IMR-90 (cell line): Measurements from ENCODE around the gene PSMD14. TPM values are rescaled to one million over a fixed set of nuclear protein-coding genes. Genes with fewer than 3 reads are reported as not detected.

Source experiments
- ATAC-seq: fragments of 200-7000 bp; cut with Tn5 transposase; 2 replicates; pipeline ENCODE4 v1.9.1; 2020; ENCODE audit warnings: low read depth, mild to moderate bottlenecking, moderate library complexity
- BruUV-seq: library from RNA; stranded (reverse); fragments of 400-500 nt; replicated peaks from 2 replicates; lab custom pipeline; 2021; lab: Mats Ljungman, UMichigan
- CTCF ChIA-PET: fragments of 300-600 bp; formaldehyde crosslinking; extraction: SDS; loops from one replicate; lab custom pipeline; 2021; ENCODE audit warnings: antibody characterized with exemption; lab: Yijun Ruan, JAX
- POLR2A ChIA-PET: fragments of 300-600 bp; sonication (Branson Sonifier 250); formaldehyde crosslinking; loops from one replicate; lab custom pipeline; 2022; ENCODE audit warnings: antibody characterized with exemption; ENCODE audit not compliant: unreplicated experiment; lab: Charles Lee
- DNase-seq: peaks from one replicate; pipeline ENCODE4 v3.0.0; 2013
- H2AFZ ChIP-seq: replicated peaks from 2 replicates; pipeline ENCODE3; 2013; ENCODE audit warnings: low read length, mild to moderate bottlenecking; ENCODE audit not compliant: poor library complexity
- H2AK5ac ChIP-seq: 2 replicates; pipeline ENCODE4 v1.6.1; 2013; ENCODE audit warnings: low read depth, low read length, inconsistent platforms
- H2AK9ac ChIP-seq: replicated peaks from 2 replicates; pipeline ENCODE3; 2013; ENCODE audit warnings: mild to moderate bottlenecking, low read depth, low read length, moderate library complexity; ENCODE audit not compliant: poor library complexity
- H2BK120ac ChIP-seq: 2 replicates; pipeline ENCODE4 v1.6.1; 2013; ENCODE audit warnings: low read depth, low read length, inconsistent platforms
- H2BK15ac ChIP-seq: 3 replicates; pipeline ENCODE4 v1.6.1; 2013; ENCODE audit warnings: low read depth, low read length, inconsistent platforms
- H2BK20ac ChIP-seq: 2 replicates; pipeline ENCODE4 v1.6.1; 2013; ENCODE audit warnings: low read depth, mild to moderate bottlenecking, inconsistent platforms, low read length, moderate library complexity
- H2BK5ac ChIP-seq: 2 replicates; pipeline ENCODE4 v1.6.1; 2013; ENCODE audit warnings: mild to moderate bottlenecking, low read depth, low read length, inconsistent platforms; ENCODE audit not compliant: poor library complexity, severe bottlenecking
- H3K14ac ChIP-seq: replicated peaks from 2 replicates; pipeline ENCODE4 v1.6.1; 2013; ENCODE audit warnings: low read depth, low read length, inconsistent platforms
- H3K18ac ChIP-seq: 2 replicates; pipeline ENCODE4 v1.6.1; 2013; ENCODE audit warnings: low read depth, low read length, control low read depth
- H3K23ac ChIP-seq: 2 replicates; pipeline ENCODE4 v1.6.1; 2013; ENCODE audit warnings: low read depth, low read length, inconsistent platforms
- H3K27ac ChIP-seq: 2 replicates; pipeline ENCODE4 v1.5.1; 2013; ENCODE audit warnings: mild to moderate bottlenecking, control low read depth, low read length; ENCODE audit not compliant: insufficient read depth
- H3K27me3 ChIP-seq: 2 replicates; pipeline ENCODE4 v1.6.1; 2013; ENCODE audit warnings: low read length; ENCODE audit not compliant: control insufficient read depth, insufficient read depth
- H3K36me3 ChIP-seq: 2 replicates; pipeline ENCODE4 v1.6.1; 2013; ENCODE audit warnings: low read length, mixed read lengths; ENCODE audit not compliant: control insufficient read depth, insufficient read depth
- H3K4ac ChIP-seq: 2 replicates; pipeline ENCODE4 v1.6.1; 2013; ENCODE audit warnings: low read depth, low read length, inconsistent platforms
- H3K4me1 ChIP-seq: 2 replicates; pipeline ENCODE4 v1.6.1; 2013; ENCODE audit warnings: low read length, mixed read lengths; ENCODE audit not compliant: control insufficient read depth, insufficient read depth
- H3K4me2 ChIP-seq: 2 replicates; pipeline ENCODE4 v1.6.1; 2013; ENCODE audit warnings: low read depth, mild to moderate bottlenecking, control low read depth, low read length, moderate library complexity
- H3K4me3 ChIP-seq: 2 replicates; pipeline ENCODE4 v1.5.1; 2013; ENCODE audit warnings: low read depth, mild to moderate bottlenecking, control low read depth, low read length, moderate library complexity; ENCODE audit not compliant: insufficient read depth
- H3K56ac ChIP-seq: 2 replicates; pipeline ENCODE4 v1.6.1; 2013; ENCODE audit warnings: low read length, inconsistent platforms; ENCODE audit not compliant: insufficient read depth; ENCODE audit errors: extremely low read depth
- H3K79me1 ChIP-seq, 2 experiments: 2 replicates each; pipeline ENCODE4 v1.6.1; 2013; ENCODE audit warnings: low read length in 2 of 2, inconsistent platforms in 1 of 2, low read depth in 1 of 2
- H3K9ac ChIP-seq: 2 replicates; pipeline ENCODE4 v1.6.1; 2013; ENCODE audit warnings: low read depth, low read length, control low read depth
- H3K9me1 ChIP-seq: 2 replicates; pipeline ENCODE4 v1.6.1; 2013; ENCODE audit warnings: low read length, inconsistent platforms; ENCODE audit not compliant: insufficient read depth
- H3K9me3 ChIP-seq: 2 replicates; pipeline ENCODE4 v1.6.1; 2013; ENCODE audit warnings: low read length; ENCODE audit not compliant: control insufficient read depth, insufficient read depth
- H4K20me1 ChIP-seq: 2 replicates; pipeline ENCODE4 v1.6.1; 2013; ENCODE audit warnings: low read length, inconsistent platforms; ENCODE audit not compliant: insufficient read depth
- H4K5ac ChIP-seq: 2 replicates; pipeline ENCODE4 v1.6.1; 2013; ENCODE audit warnings: mild to moderate bottlenecking, low read depth, low read length, control low read depth
- H4K8ac ChIP-seq, 2 experiments: 2 replicates each; pipeline ENCODE4 v1.6.1; 2013; ENCODE audit warnings: low read depth in 2 of 2, low read length in 2 of 2, control low read depth in 1 of 2, inconsistent platforms in 1 of 2
- H4K91ac ChIP-seq: 2 replicates; pipeline ENCODE4 v1.6.1; 2013; ENCODE audit warnings: low read depth, low read length, inconsistent platforms; ENCODE audit not compliant: insufficient read depth
- BHLHE40 ChIP-seq: fragments of 150-350 bp; IDR thresholded peaks from 2 replicates; pipeline ENCODE4 v1.6.1; 2016; ENCODE audit warnings: mild to moderate bottlenecking, low read depth, low read length
- CEBPB ChIP-seq: IDR thresholded peaks from 2 replicates; pipeline ENCODE4 v1.6.1; 2012; ENCODE audit warnings: low read depth, low read length, improper control_type of control experiment
- FOS ChIP-seq: fragments of 150-350 bp; IDR thresholded peaks from 2 replicates; pipeline ENCODE4 v1.6.1; 2016; ENCODE audit warnings: low read depth, low read length
- MAZ ChIP-seq: IDR thresholded peaks from 2 replicates; pipeline ENCODE4 v1.6.1; 2012; ENCODE audit warnings: low read depth, mild to moderate bottlenecking, low read length, improper control_type of control experiment, moderate library complexity, borderline replicate concordance
- NFE2L2 ChIP-seq: fragments of 150-350 bp; IDR thresholded peaks from 2 replicates; pipeline ENCODE4 v1.6.1; 2016; ENCODE audit warnings: low read depth, mild to moderate bottlenecking, low read length
- RAD21 ChIP-seq: IDR thresholded peaks from 2 replicates; pipeline ENCODE4 v1.6.1; 2012; ENCODE audit warnings: low read length, improper control_type of control experiment
- RCOR1 ChIP-seq: IDR thresholded peaks from 2 replicates; pipeline ENCODE4 v1.6.1; 2012; ENCODE audit warnings: mild to moderate bottlenecking, low read length, improper control_type of control experiment; ENCODE audit not compliant: insufficient replicate concordance
- RFX5 ChIP-seq: IDR thresholded peaks from 2 replicates; pipeline ENCODE4 v1.8.0; 2012; ENCODE audit warnings: low read depth, mild to moderate bottlenecking, low read length, moderate library complexity
- SMC3 ChIP-seq: fragments of 150-350 bp; IDR thresholded peaks from 2 replicates; pipeline ENCODE4 v1.6.1; 2016; ENCODE audit warnings: low read depth, mild to moderate bottlenecking, antibody characterized with exemption, low read length, moderate library complexity
- WGBS, 2 experiments: methylation state at CpG; one replicate each; pipeline versions ENCODE4 v1.1.5 to v1.1.7; 2013; ENCODE audit warnings: missing lambda C conversion rate in 2 of 2; ENCODE audit not compliant: insufficient read length in 1 of 2; ENCODE audit errors: extremely low coverage in 2 of 2; 5-methylcytosine and 5-hydroxymethylcytosine counted together
- dilution Hi-C: fragments of 300-500 bp; cut with HindIII; formaldehyde crosslinking; loops from one replicate; pipeline ENCODE4 v1.14.3; 2018; ENCODE audit warnings: low sequenced_read_pairs; ENCODE audit not compliant: unreplicated experiment
- in situ Hi-C: fragments of 300-500 bp; cut with MboI; formaldehyde crosslinking; loops from 3 replicates; pipeline ENCODE4 v1.14.3; 2019; ENCODE audit warnings: low sequenced_read_pairs, inconsistent platforms, mixed read lengths
- intact Hi-C: fragments of 100-400 bp; cut with micrococcal nuclease; formaldehyde crosslinking; loops from 2 replicates; pipeline ENCODE4 v1.10.0; 2022
- polyA plus RNA-seq, 3 experiments: library from polyadenylated mRNA; depleted of rRNA; stranded (reverse); fragments of >200 nt; gene quantifications; 2 replicates each; pipeline ENCODE4 v1.2.3, GENCODE V29; 2012; ENCODE audit warnings: low replicate concordance in 1 of 3
- total RNA-seq: library from RNA; depleted of rRNA; stranded (reverse); fragments of >200 nt; gene quantifications from 2 replicates; pipeline ENCODE4 v1.2.3, GENCODE V29; 2012
- TF ChIP-seq, protein P1 (sequence below): conservative IDR thresholded peaks from 2 replicates; pipeline ENCODE4 v1.5.1; 2012; ENCODE audit warnings: mild to moderate bottlenecking, low read depth, low read length, improper control_type of control experiment
- TF ChIP-seq, protein P2 (sequence below): fragments of 150-350 bp; IDR thresholded peaks from 2 replicates; pipeline ENCODE4 v1.6.1; 2016; ENCODE audit warnings: low read depth, mild to moderate bottlenecking, low read length, moderate library complexity, borderline replicate concordance

Gene PSMD14
- total and polyA plus RNA-seq, 2 of the 4 experiments (the other 2 are of a cell fraction): 59.3 to 110 TPM

DNA sequence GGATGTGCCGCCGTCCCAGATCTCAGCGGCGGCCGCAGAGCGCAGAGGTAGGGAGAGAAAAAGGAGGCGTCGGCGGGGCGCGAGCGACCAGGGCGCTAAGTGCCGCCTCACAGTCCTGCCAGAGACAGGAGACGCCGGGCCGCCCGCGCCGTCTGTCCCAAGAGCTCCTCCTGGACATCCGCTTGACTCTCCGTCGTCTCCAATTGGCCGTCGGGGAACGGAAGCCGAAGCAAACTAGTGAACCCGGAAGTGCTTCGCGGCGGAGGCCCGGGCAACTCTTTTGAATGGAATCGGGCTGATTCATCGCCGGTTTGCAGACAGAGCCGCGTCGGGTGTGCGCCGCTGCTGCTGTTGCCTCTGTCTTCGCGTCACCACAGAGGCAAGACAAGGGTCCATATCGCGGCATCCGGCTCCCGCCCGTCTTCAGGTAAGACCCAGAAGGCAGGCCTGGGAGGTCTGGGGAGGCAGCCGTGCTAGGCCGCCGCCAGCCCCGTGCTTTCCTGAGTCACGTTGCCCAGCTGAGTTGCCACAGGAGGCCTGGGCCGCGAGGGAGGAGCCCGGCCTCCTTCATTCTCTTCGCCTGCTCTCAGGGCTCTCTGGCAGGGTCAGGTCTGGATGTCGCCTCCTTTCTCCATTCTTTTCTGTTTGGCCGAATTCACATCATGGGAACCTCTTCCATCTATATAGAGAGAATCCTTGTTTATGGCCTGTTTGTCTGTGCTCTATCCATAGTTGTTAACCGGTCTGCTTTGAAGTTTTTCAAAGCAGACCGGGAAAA lies at the start of gene PSMD14 (continued):
- TF ChIP-seq BHLHE40: no peak
- TF ChIP-seq, protein P1, sequence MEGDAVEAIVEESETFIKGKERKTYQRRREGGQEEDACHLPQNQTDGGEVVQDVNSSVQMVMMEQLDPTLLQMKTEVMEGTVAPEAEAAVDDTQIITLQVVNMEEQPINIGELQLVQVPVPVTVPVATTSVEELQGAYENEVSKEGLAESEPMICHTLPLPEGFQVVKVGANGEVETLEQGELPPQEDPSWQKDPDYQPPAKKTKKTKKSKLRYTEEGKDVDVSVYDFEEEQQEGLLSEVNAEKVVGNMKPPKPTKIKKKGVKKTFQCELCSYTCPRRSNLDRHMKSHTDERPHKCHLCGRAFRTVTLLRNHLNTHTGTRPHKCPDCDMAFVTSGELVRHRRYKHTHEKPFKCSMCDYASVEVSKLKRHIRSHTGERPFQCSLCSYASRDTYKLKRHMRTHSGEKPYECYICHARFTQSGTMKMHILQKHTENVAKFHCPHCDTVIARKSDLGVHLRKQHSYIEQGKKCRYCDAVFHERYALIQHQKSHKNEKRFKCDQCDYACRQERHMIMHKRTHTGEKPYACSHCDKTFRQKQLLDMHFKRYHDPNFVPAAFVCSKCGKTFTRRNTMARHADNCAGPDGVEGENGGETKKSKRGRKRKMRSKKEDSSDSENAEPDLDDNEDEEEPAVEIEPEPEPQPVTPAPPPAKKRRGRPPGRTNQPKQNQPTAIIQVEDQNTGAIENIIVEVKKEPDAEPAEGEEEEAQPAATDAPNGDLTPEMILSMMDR: no peak

DNA sequence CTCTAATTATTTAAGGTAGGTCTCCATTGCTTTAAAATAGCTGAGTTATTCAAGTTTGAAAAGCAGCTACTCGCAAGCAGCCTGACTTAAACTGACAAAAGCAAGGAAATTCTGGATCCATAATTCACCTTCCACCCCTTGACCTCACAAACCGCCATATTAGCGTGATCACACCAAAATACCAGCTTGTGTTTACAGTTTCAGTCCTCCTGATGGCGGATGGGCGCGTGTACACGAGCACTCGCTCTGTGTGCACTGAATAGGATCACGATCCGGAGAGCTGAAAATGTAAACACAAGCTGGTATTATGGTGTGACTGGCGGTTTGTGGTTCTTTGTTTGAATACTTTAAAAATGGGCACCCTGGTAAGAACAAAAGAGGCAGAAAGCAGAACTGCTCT lies 42.4 kb upstream of the PSMD14 start:
- DNase-seq (no peak), ATAC-seq (no peak)
- H3K9me1 ChIP-seq: no peaks in the 10 kb centered on the region
- ChIA-PET CTCF (interaction anchor here (1.1 kb wide), 1 partner anchor 15 kb away, joined by 3 read pairs; no protein-coding TSS in a partner anchor), POLR2A (no interaction called here)
- H2BK20ac ChIP-seq: no peak overlapping the region
- H3K4me3 ChIP-seq: no peak overlapping the region
- H3K4me1 ChIP-seq: no peaks in the 10 kb centered on the region
- H3K36me3 ChIP-seq: no peaks in the 10 kb centered on the region
- H4K20me1 ChIP-seq: no peaks in the 10 kb centered on the region
- no peak overlapping the region for H2AK9ac ChIP-seq
- no peak overlapping the region for H3K14ac ChIP-seq
- H2BK15ac ChIP-seq: no peak overlapping the region
- dilution Hi-C loops (no loop called here), intact Hi-C loops (no loop called here), in situ Hi-C loops (loop anchor here (25.0 kb wide), 1 partner anchor 671 kb away; no protein-coding TSS in a partner anchor)
- 80% methylated on average over 6 of the region's 11 CpGs; no CpG with 5 or more reads in 1 of the 2 experiments for WGBS, 2 experiments
- H3K9me3 ChIP-seq: no peaks in the 10 kb centered on the region
- no peak overlapping the region for H4K5ac ChIP-seq
- no peak overlapping the region for H3K56ac ChIP-seq
- H2AK5ac ChIP-seq: no peak overlapping the region
- peaks cover 4% of the 10 kb centered on the region for H3K27me3 ChIP-seq
- H3K79me1 ChIP-seq: no peaks in the 10 kb centered on the region
- no peak overlapping the region for H3K18ac ChIP-seq
- no peak overlapping the region for H3K4me2 ChIP-seq
- no peak overlapping the region for H3K27ac ChIP-seq
- H2BK120ac ChIP-seq: no peak overlapping the region
- no peak overlapping the region for H3K9ac ChIP-seq
- no TSS peak for BruUV-seq
- H2AFZ ChIP-seq: no peak overlapping the region
- H4K91ac ChIP-seq: no peak overlapping the region
- no peak overlapping the region for H2BK5ac ChIP-seq
- no peak overlapping the region for H4K8ac ChIP-seq
- no peak overlapping the region for H3K4ac ChIP-seq
- H3K23ac ChIP-seq: no peak overlapping the region
- TF ChIP-seq, protein P2, sequence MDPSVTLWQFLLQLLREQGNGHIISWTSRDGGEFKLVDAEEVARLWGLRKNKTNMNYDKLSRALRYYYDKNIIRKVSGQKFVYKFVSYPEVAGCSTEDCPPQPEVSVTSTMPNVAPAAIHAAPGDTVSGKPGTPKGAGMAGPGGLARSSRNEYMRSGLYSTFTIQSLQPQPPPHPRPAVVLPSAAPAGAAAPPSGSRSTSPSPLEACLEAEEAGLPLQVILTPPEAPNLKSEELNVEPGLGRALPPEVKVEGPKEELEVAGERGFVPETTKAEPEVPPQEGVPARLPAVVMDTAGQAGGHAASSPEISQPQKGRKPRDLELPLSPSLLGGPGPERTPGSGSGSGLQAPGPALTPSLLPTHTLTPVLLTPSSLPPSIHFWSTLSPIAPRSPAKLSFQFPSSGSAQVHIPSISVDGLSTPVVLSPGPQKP: no peak
- TF ChIP-seq BHLHE40: no peak
- TF ChIP-seq SMC3: no peak
- TF ChIP-seq NFE2L2: no peak
- no peak for TF ChIP-seq RFX5
- no peak for TF ChIP-seq CEBPB
- no peak for TF ChIP-seq FOS
- TF ChIP-seq RAD21: no peak
- TF ChIP-seq RCOR1: no peak
- no peak for TF ChIP-seq MAZ
